Measurements from ENCODE around the gene CAPNS1.
"Not testable (repeated sequence)": the region's sequence is repeated elsewhere in the genome, so short reads cannot be mapped to it uniquely, and the experiment has no call there.

CAPNS1 gene

DNA sequence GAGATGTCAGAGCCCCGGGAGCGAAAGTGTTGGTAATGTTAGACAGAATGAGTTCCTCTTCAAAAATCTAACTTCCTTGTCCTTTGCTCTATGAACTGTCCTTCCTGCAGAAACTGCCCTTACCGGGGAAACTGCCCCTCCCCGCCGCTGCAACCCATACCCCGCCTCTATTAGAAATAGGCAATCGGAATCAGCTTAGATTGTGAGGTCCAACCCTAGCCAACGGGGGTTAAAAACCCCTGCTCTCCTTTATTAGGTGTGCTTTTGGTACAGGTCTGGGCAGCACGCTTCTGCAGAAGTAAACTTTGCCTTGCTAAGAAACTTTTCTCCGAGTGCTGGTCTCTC lies 11.5 kb upstream of the CAPNS1 start:
- Mint-ChIP-seq H3K27ac (peak overlapping the region; percentile 95), H3K9me3 (no peaks in the 10 kb centered on the region), H3K4me3 (peak overlapping the region; percentile 89), H3K27me3 (ENCODE audit: low read depth) (no peaks in the 10 kb centered on the region), H3K4me1 (ENCODE audit: low read depth) (peaks cover 23% of the 10 kb centered on the region), H3K36me3 (ENCODE audit: low read depth) (peaks cover 15% of the 10 kb centered on the region)

DNA sequence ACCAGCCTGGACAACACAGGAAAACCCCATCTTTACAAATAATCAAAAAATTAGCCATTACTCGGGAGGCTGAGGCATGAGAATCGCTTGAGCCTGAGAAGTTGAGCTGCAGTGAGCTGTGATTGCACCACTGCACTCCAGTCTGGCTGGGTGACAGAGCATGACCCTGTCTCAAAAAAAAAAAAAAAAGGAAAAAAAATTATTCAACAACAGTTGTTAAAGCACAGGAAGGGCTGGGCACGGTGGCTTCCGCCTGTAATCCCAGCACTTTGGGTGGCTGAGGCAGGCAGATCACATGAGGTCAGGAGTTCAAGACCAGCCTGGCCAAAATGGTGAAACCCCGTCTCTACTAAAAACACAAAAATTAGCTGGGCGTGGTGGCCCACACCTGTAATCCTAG lies 8.6 kb upstream of the CAPNS1 start:
- H3K27me3 Mint-ChIP-seq (ENCODE audit: low read depth); H3K27ac Mint-ChIP-seq; H3K9me3 Mint-ChIP-seq; H3K4me3 Mint-ChIP-seq; H3K36me3 Mint-ChIP-seq (ENCODE audit: low read depth): not testable (repeated sequence)
- H3K4me1 Mint-ChIP-seq (ENCODE audit: low read depth) = peaks cover 25% of the 10 kb centered on the region

DNA sequence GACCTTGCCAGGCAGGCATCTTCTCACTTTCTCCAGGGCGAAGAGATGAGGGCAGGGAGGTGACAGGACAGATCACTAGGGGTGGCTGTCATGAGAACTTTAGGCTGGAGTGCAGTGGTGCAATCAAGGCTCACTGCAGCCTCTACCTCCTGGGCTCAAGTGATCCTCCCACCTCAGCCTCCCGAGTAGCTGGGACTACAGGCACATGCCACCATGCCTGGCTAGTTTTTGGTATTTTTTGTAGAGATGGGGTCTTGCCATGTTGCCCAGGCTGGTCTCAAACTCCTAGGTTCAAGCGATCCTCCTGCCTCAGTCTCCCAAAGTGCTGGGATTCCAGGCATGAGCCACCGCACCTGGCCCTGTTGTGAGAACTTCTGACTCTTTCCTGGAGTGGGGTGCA lies 5.0 kb upstream of the CAPNS1 start:
- not testable (repeated sequence) for H3K27ac Mint-ChIP-seq; H3K4me3 Mint-ChIP-seq; H3K36me3 Mint-ChIP-seq (ENCODE audit: low read depth); H3K27me3 Mint-ChIP-seq (ENCODE audit: low read depth); H3K9me3 Mint-ChIP-seq
- peaks cover 23% of the 10 kb centered on the region for H3K4me1 Mint-ChIP-seq (ENCODE audit: low read depth)

DNA sequence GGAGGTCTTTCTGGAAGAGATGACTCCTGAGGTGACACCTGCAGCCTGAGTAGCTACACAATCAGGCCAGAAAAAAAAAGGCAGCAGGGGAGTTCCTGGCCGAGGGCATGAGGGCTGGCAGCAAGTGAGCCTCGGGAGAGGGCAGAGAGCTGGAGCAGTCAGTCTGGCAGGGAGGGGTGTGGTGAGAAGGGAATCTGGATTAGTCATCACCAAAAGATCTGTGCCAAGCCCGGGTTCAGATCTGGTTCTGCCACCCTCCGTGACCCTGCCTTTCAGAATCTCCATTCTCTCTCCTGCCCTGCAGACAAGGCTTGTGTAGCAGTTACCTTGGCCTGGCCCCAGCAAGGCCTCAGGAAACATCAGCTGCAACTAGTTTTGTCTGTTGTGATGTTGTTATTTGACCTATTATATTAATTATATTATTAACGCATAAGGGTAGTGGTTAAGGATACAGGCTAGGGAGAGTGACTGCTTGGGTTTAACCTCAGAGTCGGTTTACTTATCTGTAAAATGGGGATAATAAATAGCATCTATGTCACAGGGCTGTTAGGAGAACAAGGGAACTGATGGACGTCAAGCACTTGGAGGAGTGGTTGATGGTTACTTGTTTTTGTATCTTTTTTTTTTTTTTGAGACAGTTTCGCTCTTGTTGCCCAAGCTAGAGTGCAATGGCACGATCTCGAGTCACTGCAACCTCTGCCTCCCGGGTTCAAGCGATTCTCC lies 2.7 kb upstream of the CAPNS1 start:
- Mint-ChIP-seq H3K4me3 (no peak overlapping the region), H3K27ac (peak overlapping the region; percentile 63), H3K36me3 (ENCODE audit: low read depth) (peaks cover 10% of the 10 kb centered on the region), H3K27me3 (ENCODE audit: low read depth) (no peaks in the 10 kb centered on the region), H3K4me1 (ENCODE audit: low read depth) (peaks cover 27% of the 10 kb centered on the region), H3K9me3 (no peaks in the 10 kb centered on the region)

DNA sequence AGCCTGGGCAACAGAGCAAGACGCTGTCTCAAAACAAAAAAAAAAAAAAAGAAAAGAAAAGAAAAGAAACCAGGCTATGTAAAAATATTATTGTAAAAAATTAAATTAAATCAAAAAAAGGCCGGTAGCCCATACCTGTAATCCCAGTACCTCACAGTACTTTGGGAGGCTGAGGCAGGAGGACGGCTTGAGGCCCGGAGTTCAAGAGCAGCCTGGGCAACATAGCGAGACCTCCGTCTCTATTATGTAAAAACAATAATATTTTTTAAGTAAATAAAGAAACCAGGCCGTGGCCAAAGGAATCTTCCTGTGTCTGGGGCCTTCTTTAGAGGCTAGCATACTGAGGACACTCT lies 770 bp upstream of the CAPNS1 start:
- no peaks in the 10 kb centered on the region for H3K27me3 Mint-ChIP-seq (ENCODE audit: low read depth)
- H3K9me3 Mint-ChIP-seq = no peaks in the 10 kb centered on the region
- peaks cover 19% of the 10 kb centered on the region for H3K4me1 Mint-ChIP-seq (ENCODE audit: low read depth)
- peaks cover 19% of the 10 kb centered on the region for H3K36me3 Mint-ChIP-seq (ENCODE audit: low read depth)
- H3K4me3 Mint-ChIP-seq = peak overlapping the region; percentile 96
- H3K27ac Mint-ChIP-seq = peak overlapping the region; percentile 98

DNA sequence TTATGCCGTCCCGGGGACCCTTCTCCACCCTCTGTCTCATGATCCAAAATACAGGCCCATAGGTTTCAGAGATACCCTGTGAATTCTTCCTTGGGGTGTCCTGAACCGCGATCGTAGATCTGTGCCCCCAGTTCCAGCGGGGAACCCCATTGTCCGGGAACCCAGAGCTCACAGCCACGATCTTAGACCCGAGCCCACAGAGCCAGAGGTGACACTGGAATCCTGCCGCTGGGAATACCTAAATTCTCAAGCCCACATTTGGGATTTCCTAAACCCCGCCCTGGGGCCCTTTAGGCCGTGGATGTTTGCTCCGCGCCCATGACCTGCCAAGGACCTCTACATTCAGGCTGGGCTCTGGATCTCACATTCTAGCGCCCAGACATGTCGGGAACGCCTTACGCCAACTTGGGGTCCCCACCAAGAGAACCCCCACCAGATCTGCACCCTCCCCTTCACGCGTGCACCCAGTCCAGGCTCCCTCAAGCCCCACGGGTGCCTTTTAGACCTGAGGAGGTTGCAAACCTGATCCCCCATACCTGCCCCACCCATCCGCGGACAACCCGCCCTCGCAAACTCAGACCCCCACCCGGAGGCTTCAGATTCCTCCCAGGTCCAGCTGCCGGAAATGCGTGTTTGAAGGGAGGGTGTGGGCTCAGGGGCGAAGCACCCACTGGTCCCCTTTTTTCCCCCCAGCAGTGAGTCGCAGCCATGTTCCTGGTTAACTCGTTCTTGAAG lies 605 bp downstream of the CAPNS1 start:
- H3K27ac Mint-ChIP-seq = peak overlapping the region; percentile 98
- peak overlapping the region; percentile 96 for H3K4me3 Mint-ChIP-seq
- H3K4me1 Mint-ChIP-seq (ENCODE audit: low read depth) = peaks cover 19% of the 10 kb centered on the region
- H3K27me3 Mint-ChIP-seq (ENCODE audit: low read depth) = no peaks in the 10 kb centered on the region
- H3K9me3 Mint-ChIP-seq = no peaks in the 10 kb centered on the region
- peaks cover 20% of the 10 kb centered on the region for H3K36me3 Mint-ChIP-seq (ENCODE audit: low read depth)

DNA sequence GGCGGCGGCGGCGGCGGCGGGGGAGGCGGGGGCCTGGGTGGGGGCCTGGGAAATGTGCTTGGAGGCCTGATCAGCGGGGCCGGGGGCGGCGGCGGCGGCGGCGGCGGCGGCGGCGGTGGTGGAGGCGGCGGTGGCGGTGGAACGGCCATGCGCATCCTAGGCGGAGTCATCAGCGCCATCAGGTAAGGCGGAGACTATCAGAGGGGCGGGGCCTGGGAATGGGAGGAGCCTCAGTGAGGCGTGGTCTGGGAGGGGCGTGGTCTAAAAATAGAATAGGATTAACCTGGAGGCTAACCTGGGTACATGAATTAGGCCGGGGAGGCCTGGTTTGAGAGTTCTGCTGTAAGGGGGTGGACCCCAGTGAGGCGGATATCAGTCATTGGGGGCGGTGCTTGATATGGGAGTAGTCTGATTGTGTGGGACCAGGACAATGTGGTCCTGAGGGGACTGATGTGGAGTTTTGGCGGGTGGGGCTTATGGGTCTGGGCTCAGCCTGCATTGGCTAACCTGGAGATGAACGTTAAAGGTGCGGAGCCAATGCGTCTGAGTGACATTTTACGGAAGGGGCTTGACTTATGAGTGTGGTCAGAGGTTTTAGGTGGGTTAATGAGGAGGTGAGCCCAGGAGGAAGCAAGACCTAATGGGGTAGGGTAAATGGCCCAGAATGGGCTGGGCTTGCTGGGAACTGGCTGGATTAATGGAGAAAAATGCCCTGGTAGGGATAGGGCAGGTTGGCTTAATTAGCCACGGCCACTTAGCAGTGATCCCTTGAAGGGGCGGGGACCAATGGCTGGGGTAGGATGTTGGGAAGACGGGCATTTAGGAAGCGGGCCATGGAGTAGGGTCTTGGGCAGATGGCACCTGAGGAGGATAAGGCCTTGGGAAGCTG lies 1.4 kb downstream of the CAPNS1 start:
- peak overlapping the region; percentile 96 for H3K4me3 Mint-ChIP-seq
- peaks cover 19% of the 10 kb centered on the region for H3K4me1 Mint-ChIP-seq (ENCODE audit: low read depth)
- peaks cover 28% of the 10 kb centered on the region for H3K36me3 Mint-ChIP-seq (ENCODE audit: low read depth)
- H3K27ac Mint-ChIP-seq = peak overlapping the region; percentile 89
- H3K27me3 Mint-ChIP-seq (ENCODE audit: low read depth) = no peaks in the 10 kb centered on the region
- no peaks in the 10 kb centered on the region for H3K9me3 Mint-ChIP-seq

DNA sequence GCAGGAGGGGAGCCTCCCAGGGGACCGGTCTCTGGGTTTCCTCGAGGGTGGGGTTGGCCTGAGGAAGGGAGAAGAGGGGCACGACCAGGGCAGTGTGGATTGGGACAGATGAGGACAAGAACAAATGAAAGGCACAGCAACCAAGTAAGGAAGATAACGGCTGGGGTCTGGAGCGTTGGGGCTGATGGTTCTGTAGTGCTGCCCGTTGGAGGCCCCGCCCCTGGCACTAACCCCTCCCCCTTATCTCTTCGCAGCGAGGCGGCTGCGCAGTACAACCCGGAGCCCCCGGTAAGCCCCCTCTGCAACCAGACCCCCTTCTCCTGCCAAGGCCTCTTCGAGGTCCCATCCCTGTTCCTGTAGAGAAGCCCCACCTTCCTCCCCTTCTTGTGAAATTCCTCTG lies 2.2 kb downstream of the CAPNS1 start:
- no peaks in the 10 kb centered on the region for H3K9me3 Mint-ChIP-seq
- H3K36me3 Mint-ChIP-seq (ENCODE audit: low read depth) = peaks cover 34% of the 10 kb centered on the region
- H3K4me1 Mint-ChIP-seq (ENCODE audit: low read depth) = peaks cover 16% of the 10 kb centered on the region
- peak overlapping the region; percentile 79 for H3K4me3 Mint-ChIP-seq
- H3K27me3 Mint-ChIP-seq (ENCODE audit: low read depth) = no peaks in the 10 kb centered on the region
- H3K27ac Mint-ChIP-seq = no peak overlapping the region

DNA sequence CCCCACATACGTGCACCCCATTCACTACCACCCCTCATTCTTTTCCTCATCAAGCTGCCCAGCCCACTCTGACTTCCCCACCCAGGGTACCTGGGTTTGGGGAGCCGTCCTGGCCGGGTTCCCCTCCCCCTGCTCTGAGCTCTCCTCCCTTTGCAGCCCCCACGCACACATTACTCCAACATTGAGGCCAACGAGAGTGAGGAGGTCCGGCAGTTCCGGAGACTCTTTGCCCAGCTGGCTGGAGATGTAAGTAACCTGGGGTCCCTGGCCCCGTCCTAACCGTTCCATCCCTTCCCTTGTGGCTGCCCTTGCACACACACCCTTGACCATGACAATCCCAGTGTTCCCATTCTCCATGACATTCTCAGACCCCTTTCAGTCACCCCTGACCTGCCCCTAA lies 2.6 kb downstream of the CAPNS1 start:
- Mint-ChIP-seq H3K36me3 (ENCODE audit: low read depth) (peaks cover 37% of the 10 kb centered on the region), H3K27ac (no peak overlapping the region), H3K4me1 (ENCODE audit: low read depth) (peaks cover 13% of the 10 kb centered on the region), H3K9me3 (no peaks in the 10 kb centered on the region), H3K4me3 (no peak overlapping the region), H3K27me3 (ENCODE audit: low read depth) (no peaks in the 10 kb centered on the region)

DNA sequence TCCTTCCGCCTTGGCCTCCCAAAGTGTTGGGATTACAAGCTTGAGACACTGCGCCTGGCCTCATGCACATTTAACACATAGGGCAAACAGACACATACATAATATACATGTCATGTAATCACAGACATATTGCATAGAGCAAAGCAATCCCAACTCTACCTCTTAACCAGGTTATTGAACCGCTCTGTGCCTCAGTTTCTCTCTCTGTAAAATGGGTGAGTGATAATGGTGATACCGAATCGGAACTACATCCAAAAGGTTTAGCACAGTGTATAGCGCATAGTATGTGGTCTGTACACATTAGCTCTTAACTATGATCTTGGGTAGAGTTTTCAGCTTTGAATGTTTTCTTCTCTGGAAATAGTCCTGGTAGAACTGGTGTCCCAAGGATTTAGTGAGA lies 4.8 kb downstream of the CAPNS1 start:
- no peaks in the 10 kb centered on the region for H3K9me3 Mint-ChIP-seq
- no peak overlapping the region for H3K27ac Mint-ChIP-seq
- H3K36me3 Mint-ChIP-seq (ENCODE audit: low read depth) = peaks cover 48% of the 10 kb centered on the region
- peaks cover 17% of the 10 kb centered on the region for H3K4me1 Mint-ChIP-seq (ENCODE audit: low read depth)
- H3K27me3 Mint-ChIP-seq (ENCODE audit: low read depth) = no peaks in the 10 kb centered on the region
- H3K4me3 Mint-ChIP-seq = no peak overlapping the region

DNA sequence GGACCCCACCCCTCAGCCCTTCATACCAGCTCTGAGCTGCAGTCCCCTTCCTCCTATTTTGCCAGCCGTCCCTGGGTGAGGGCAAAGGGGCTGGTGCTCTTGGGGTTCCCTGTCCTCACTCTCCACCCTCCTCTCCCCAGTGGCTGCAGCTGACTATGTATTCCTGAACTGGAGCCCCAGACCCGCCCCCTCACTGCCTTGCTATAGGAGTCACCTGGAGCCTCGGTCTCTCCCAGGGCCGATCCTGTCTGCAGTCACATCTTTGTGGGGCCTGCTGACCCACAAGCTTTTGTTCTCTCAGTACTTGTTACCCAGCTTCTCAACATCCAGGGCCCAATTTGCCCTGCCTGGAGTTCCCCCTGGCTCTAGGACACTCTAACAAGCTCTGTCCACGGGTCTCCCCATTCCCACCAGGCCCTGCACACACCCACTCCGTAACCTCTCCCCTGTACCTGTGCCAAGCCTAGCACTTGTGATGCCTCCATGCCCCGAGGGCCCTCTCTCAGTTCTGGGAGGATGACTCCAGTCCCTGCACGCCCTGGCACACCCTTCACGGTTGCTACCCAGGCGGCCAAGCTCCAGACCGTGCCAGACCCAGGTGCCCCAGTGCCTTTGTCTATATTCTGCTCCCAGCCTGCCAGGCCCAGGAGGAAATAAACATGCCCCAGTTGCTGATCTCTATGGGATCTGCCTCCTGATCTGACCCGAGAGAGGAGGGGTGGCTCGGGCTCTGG lies 10.0 kb downstream of the CAPNS1 start:
- H3K36me3 Mint-ChIP-seq (ENCODE audit: low read depth) = peaks cover 38% of the 10 kb centered on the region
- peaks cover 5% of the 10 kb centered on the region for H3K4me1 Mint-ChIP-seq (ENCODE audit: low read depth)
- H3K27me3 Mint-ChIP-seq (ENCODE audit: low read depth) = no peaks in the 10 kb centered on the region
- H3K4me3 Mint-ChIP-seq = no peak overlapping the region
- H3K27ac Mint-ChIP-seq = no peak overlapping the region
- H3K9me3 Mint-ChIP-seq = no peaks in the 10 kb centered on the region

DNA sequence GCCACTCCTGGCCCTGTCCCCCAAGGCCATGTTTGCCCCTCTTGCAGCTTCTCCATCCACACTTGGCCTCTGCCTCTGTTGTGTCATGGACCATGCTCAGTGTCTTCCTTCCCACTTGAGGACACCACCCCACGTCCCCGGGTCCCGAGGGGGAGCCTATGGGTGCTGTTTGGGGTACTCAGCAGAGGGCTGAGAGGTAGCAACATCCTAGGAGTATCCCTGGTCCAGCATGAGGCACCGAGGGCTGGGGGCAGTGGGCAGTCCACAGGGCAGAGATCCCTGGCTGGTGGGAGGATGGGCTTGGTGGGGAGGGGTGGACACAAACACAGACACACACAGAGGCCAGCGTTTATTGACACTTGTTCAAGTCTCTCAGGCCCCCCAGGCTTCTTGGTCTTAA lies 10.7 kb downstream of the CAPNS1 start:
- Mint-ChIP-seq H3K4me3 (no peak overlapping the region), H3K4me1 (ENCODE audit: low read depth) (peaks cover 5% of the 10 kb centered on the region), H3K36me3 (ENCODE audit: low read depth) (peaks cover 40% of the 10 kb centered on the region), H3K9me3 (no peaks in the 10 kb centered on the region), H3K27me3 (ENCODE audit: low read depth) (no peaks in the 10 kb centered on the region), H3K27ac (no peak overlapping the region)

DNA sequence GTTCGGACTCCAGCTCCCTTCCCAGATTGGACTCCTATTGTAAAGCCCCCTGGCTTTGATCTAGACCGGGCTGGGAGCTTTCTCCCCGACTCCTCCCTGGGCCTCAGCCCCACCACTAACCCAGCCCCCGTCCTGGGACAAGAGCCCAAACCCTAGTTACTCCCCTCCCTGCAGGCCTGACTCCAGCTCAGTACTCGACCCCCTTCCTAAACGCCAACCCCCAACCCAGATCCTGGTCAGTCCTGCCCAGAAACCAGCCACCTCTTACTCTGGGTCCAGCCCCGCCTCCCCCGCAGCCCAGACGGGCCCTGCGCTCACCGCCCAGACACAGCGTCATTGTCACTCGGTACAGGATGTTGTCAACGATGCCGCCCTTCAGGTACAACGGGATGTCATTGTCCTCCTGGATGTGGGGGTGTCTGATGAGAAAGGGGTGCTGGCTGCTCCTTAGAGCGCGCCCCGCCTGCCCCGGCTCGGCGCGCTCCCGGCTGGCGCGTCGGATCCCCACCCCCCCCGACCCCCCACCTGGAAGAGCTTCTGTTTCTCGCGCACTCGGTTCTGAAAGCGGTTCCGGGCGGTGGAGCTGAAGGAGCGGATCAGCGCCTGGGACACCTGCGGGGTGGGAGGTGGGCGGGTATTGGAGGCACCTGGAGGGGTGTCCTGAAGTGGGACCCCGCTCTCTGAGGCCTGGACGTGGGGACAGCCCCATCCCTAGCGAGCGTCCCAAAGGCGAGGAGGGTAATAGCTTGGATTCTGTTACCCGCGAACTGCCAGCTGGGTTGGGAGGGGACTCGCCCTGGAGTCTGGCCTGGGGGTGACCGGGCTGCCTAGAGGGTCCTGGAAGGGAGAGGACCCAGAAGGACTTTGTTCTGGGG lies 11.5 kb downstream of the CAPNS1 start:
- Mint-ChIP-seq H3K27ac (no peak overlapping the region), H3K9me3 (no peaks in the 10 kb centered on the region), H3K36me3 (ENCODE audit: low read depth) (peaks cover 32% of the 10 kb centered on the region), H3K27me3 (ENCODE audit: low read depth) (no peaks in the 10 kb centered on the region), H3K4me3 (no peak overlapping the region), H3K4me1 (ENCODE audit: low read depth) (peaks cover 5% of the 10 kb centered on the region)

DNA sequence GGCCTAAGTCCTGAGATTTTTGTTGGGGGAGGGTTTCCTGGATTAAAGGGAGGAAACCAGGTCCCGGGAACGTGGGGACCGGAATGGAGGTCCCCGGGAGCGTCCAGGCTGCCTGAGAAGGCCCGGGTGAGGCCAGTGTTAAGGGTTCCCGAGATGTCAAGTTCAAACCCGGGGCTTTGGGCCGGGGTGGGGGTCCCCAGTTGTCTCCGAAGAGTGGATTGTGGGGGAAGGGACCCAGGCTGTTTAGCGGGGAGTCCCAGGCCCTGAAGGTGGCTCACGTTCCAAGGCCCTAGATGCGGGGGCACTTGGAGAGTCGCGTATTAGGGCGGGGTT lies 12.1 kb downstream of the CAPNS1 start:
- peaks cover 27% of the 10 kb centered on the region for H3K36me3 Mint-ChIP-seq (ENCODE audit: low read depth)
- no peaks in the 10 kb centered on the region for H3K27me3 Mint-ChIP-seq (ENCODE audit: low read depth)
- no peaks in the 10 kb centered on the region for H3K9me3 Mint-ChIP-seq
- no peak overlapping the region for H3K4me3 Mint-ChIP-seq
- no peak overlapping the region for H3K27ac Mint-ChIP-seq
- H3K4me1 Mint-ChIP-seq (ENCODE audit: low read depth) = peaks cover 4% of the 10 kb centered on the region
